RKO (cell line): ENCODE data around the gene KAZN.
"Not testable (repeated sequence)": the region's sequence is repeated elsewhere in the genome, so short reads cannot be mapped to it uniquely, and the experiment has no call there.

ENCODE experiments used
- DNase-seq: peaks from one replicate; pipeline ENCODE4 v3.0.0-alpha.2; 2016; ENCODE audit warnings: low spot score

KAZN gene

DNA sequence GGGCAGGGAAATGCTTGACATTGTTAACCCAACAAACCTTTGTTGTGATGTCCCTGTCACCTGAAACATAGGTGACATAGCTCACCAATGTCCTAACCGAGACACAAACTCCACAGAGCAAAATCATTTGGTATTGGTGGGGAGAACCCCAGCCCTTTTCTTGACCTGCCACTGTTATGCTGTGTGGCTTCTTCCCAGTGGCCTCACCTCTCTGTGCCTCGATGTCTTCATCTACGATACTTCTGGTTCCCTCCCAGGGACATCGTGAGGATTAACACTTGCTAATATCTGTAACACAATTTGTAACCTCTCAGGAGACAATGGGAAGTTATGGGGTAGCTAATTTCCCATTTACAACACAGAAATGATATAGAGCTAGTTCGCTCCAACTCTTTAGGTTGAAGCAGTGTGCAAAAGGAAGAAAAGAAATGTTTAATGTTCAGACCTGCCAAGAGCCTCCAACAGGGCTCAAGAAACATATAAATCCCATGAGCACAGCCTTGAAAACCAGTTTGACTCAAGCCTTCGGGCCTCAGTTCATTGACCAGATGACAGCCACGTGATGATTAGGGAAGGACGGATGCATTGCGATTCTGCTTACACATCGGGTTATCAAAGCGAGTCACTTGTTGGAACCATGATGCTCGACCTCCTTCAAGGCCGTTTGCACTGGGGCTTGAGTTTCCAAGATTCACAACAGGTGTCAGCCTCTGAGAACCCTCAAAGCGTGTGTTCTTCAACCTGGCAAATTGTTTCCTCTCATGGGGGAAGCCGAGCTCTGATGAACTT is 517.3 kb downstream of the KAZN start:
- DNase-seq: no peak

GRCh38 chr1:15116966-15117365 is 518.5 kb downstream of the KAZN start:
- DNase-seq: no peak

- no peak for DNase-seq
These were observed 519.3 kb downstream of the KAZN start for GRCh38 chr1:15117671-15118325.

DNA sequence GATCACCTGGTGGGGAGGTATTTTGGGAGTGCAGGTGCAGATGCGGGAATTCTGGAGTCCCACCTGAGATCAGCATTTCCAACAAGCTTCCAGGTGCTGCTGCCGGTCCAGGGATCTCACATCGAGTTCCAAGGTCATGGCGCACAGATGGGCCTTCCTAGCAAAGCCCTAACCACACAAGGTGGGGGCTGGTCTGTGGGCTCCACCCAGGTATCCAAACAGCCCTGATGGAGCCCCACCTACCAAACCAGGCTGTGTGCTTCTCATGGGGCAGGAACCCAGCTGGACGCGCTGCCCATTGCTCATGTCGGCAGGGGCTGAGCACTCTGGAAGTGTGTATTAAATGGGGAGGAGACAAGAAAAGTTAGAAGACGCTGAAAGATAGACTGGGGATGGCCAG is 520.1 kb downstream of the KAZN start:
- no peak for DNase-seq

GRCh38 chr1:15120251-15120945 is 521.9 kb downstream of the KAZN start:
- DNase-seq: no peak

- DNase-seq: no peak
These were observed 523.8 kb downstream of the KAZN start for GRCh38 chr1:15122331-15122730.

DNA sequence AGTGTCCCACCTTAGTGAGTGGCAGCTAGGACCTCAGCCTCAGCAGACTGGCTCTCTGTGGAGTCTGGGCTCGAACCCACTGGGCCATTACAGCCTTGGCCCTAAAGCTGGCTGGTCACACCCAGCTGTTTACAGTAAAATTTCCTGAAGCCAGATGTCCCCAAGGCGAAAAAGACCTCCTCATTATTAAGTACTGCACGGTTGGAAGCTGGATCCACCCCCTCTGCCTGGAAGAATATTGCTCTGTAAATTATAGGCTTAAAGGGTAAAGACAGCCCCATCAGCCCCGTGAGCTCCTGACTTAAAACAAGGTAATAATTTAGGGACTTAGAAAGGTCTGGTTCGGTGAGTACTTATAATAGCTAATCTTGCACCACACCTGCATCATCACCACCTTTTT is 524.8 kb downstream of the KAZN start:
- no peak for DNase-seq

- no peak for DNase-seq
These were observed 525.4 kb downstream of the KAZN start for GRCh38 chr1:15123925-15124324.

DNA sequence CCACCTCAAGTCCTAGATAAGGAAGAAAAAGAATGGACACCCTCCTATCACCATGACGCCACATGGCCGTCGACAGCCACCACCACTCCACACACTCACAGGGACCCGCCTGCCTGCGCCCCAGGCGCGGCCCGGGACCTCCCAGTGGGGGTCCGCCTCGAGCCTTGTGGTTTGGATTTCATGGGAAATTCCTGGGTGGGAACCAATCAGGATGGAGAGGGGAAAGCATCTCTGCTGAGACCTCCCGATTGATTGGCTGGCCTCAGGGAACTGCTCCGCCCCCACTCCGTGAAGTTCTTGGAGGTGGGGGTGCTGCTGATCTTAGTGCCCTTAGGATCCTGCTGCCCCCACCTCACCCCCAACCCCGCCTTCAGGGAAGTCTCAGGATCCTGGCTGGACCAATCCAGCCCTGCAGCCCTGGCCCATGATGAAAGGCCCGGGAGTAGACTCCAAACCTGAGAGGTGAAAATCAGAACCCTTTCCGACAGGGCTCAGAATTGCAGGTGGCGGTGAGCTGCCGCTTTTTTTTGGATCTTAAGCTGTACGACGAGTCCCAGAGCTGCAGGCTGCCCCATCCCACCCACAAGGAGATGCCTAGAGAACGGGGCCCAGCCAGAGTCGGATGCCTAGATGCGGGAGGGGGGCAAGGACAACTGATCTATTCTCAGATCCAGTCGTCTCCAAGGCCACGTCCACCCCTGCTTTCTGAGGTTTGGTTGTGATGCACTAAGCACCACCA is 526.0 kb downstream of the KAZN start:
- no peak for DNase-seq

DNA sequence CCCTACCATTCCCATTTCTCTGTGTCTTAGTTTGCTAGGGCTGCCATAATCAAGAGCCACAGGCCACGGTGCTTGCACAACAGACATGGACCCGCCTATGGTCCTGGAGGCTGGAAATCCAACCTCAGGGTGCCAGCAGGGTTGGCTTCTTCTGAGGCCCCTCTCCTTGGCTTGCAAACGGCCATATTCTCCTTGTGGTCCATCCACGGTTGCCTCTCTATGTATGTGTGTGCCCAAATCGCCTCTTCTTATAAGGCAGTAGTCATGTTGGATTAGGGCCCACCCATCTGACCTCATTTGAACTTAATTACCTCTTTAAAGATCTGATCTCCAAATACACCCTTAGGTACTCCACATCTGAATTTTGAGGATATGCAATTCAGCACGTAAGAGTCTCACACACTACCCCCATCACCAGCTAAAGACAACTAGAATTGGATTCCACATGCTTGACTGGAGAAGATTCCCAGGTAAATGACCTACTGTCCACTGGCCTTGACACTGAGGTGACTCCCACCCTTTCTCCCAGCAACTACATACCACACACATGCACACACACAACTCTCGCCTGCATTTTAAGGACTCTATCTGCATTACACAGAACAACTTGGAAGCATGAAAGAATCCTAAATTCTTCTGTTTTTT is 526.7 kb downstream of the KAZN start:
- DNase-seq: no peak

GRCh38 chr1:15128077-15128476 is 529.6 kb downstream of the KAZN start:
- DNase-seq: no peak

DNA sequence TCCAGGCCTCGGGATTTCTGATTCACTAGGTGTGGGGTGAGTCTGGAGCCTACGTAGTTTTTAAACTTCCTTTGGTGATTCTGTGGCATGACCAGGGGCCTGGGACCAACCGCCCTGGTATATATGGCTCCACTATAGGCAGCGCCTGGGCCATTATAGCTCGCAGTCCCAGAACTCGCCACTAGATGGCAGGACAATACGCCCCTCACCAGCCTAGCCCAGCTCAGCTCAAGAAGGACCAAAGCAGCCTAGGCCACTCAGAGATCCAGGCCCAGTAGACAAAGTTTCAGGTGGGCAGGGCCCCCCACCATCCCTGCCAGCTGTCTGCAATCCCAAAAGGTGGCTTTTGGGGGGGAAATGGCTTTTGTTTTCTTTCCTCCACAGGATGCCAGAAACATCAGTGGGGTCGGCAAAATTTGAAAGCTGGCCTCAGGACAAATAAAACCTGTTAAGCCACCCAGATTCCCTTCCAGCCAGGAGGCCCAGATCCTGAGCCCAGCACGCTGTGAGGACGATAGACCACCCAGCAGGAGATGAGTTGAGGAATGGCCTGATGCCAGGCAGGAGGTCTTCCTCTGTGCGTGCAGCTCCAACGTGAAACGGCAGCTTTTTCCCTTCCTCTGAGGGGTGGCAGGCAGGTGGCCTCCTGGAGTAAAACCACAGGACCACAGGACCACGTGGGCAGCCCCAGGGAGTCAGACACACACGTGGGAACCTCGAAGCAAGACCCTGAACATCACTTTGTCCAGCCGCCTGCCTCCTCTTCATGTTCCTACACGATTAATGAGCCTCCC is 530.2 kb downstream of the KAZN start:
- peak; percentile 55 for DNase-seq

DNA sequence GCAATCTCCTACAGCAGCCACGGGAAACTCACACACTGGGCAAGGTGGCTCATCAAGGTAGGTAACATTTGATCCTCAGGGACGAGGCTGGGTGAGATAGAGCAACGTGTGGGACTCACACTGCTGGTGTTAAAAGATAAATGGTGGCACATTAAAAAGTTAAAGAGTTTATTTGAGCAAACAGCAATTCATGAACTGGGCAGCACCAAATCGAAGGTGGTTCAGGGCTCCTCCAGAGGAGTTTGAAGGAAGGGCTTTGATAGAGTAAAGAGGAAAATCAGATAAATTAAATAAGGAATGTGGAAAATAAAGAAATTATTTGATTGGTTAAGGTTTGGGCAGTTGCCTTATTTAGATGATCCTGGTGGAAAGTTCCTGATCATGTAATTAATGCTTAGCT is 531.5 kb downstream of the KAZN start:
- DNase-seq: no peak

DNA sequence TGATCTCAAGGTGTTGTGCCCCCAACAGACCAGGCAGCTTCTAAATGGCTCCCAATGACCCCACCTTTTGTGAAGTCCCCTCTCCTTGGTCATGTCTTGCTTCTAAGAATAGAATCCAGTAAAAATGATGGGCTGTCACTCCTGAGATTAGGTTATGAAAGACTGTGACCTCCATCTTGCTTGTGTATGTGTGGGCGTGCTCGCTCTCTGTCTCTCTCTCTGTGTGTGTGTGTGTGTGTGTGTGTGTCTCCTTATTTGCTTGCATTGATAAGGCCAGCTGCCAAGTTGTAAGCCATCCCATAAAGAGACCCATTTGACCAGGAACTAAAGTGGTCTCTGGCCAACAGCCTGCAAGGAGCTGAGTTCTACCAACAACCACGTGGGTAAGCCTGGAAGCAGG is 532.1 kb downstream of the KAZN start:
- no peak for DNase-seq

GRCh38 chr1:15132965-15133364 is 534.5 kb downstream of the KAZN start:
- DNase-seq: no peak

- DNase-seq: no peak
These were observed 535.8 kb downstream of the KAZN start for GRCh38 chr1:15134285-15134684.

DNA sequence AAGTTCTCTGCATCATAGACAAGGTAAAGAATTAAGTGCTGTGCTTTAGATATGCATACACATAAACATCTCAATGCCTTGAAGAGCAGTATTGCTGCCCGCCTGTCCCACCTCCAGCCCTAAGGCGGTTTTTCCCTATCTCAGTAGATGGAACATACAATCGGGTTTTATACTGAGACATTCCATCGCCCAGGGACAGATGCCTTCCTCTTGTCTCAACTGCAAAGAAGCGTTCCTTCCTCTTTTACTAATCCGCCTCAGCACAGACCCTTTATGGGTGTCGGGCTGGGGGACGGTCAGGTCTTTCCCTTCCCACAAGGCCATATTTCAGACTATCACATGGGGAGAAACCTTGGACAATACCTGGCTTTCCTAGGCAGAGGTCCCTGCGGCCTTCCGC is 537.1 kb downstream of the KAZN start:
- not testable (repeated sequence) for DNase-seq

DNA sequence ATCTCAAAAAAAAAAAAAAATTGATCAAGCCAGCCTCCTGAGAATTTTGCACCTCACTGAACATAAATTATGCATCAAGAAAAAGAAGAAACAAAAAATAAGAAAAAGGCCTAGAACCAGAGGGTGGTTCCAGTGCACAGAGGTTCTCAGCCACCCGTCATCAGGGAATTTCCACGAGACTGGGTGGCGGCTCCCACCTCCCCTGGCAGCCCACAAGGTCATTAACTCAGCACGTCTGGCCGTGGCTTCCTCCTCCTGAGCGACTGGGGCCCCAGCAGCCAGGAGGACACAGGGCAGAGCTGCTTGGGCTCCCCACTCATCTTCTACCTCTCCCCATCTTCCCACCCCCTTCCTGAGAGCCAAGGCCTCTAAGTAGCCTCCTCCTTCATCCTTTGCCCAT is 539.3 kb downstream of the KAZN start:
- DNase-seq: no peak

DNA sequence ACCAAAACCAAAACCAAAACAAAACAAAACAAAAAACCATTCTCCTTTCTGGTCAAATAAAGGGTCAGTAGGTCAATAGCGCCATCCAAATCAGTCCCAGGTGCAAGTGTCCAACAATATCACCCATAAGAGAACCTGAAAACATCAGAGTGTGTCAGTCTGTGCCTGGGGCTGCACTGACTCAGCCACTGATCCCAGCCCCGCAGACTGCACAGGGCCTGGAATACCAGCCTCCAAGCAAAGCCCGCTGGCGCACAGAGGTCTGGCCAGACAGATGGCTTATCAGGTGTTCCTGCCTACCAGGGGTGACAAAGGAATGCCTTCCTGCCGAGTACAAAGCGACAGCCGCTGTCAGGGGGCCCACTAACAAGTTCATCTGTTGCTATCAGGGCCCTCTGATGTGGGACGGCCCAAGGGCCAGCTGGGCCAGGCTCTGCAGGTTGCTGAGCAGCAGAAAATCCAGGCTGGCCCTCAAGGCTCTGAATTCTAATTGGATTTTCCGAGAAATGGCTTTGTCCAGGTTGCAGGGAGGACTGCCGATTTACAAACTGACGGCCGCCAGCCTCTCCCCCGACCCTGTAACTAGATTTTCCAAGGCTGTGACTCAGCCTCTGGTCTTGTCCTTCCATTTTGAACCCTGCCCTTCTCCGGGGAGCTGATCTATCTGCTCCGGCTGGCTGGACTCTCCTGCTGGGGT is 541.3 kb downstream of the KAZN start:
- DNase-seq: no peak

GRCh38 chr1:15141935-15142539 is 543.6 kb downstream of the KAZN start:
- DNase-seq: no peak
